Endometrial microvascular endothelial cells (primary cell): ENCODE results near the gene FBXO8. TPM values are rescaled to one million over a fixed set of nuclear protein-coding genes. Genes with fewer than 3 reads are reported as not detected.

Experiments
- in situ Hi-C: cut with HindIII; loops from 2 replicates; pipeline ENCODE4 v1.10.0; 2017; ENCODE audit warnings: low sequenced_read_pairs, low pct_unique_long_range_greater_than_20kb; ENCODE audit errors: inconsistent ontology term
- total RNA-seq: library from RNA; depleted of rRNA; stranded (reverse); fragments of >200 nt; gene quantifications from one replicate; pipeline ENCODE4 v1.2.3, GENCODE V29; 2015; ENCODE audit errors: inconsistent ontology term

The FBXO8 gene
- total RNA-seq, 1 donor from 2014 or later, result 15.1 TPM

GRCh38 chr4:174215057-174215456 is 68.4 kb downstream of the FBXO8 start:
- in situ Hi-C loops, result no loop called here

DNA sequence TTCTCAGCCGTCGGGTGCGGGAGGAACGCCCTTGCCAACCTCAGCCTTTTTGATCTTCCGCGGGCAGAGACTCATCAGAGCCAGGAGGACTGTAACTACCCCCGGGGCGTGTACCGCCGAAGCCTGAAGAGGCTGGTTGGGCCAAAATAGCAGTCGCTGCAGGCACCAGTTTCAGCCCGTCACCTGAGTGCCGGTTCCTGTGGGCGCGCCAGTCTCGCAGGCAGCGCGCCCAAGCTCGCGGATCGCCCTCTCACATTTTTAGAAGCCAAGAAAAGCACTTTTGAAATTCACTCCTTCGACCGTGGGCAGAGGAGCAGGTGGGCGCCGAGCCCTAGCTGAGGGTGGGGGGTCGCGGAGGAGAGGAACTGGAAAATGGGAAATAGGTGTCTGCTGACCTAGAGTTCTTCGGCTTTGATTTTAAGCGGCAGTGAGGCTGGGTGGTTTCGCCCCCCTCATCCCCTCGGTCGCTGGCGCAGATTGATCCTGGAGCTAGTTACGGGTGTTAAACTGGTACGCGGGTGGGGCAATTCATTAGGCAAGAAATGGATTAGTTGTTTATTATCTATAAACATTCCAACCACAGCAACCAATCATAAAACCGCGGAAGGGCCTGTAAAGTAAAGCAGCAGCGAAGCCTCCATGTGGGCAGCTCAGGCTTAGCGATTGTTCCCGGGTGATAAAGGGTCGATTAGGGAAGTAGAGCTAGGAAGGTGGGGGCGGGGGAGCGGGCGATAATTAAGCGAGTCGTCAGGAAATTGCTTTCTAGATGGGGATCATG is 69.2 kb downstream of the FBXO8 start:
- in situ Hi-C loops, result no loop called here

DNA sequence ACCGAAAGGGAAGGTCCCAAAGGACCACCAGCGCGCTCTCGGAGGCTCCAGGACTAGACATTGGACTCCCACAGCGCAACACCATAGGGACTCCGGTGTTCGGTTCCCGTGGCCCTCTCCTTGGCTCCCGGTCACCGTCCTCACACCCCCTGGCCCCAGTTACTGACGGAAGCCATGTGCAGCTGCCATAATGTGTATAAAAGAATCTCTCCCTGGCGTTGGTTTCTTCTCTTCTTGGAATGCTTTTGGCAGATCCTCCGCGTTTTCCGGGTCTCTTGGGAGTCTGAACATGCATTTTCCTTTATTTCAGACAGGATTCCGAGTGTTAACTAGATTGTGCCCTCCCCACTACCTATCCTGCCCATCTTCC is 69.8 kb downstream of the FBXO8 start:
- in situ Hi-C loops, result no loop called here

- in situ Hi-C loops, result no loop called here
These were observed 71.4 kb downstream of the FBXO8 start for GRCh38 chr4:174212061-174212460.

DNA sequence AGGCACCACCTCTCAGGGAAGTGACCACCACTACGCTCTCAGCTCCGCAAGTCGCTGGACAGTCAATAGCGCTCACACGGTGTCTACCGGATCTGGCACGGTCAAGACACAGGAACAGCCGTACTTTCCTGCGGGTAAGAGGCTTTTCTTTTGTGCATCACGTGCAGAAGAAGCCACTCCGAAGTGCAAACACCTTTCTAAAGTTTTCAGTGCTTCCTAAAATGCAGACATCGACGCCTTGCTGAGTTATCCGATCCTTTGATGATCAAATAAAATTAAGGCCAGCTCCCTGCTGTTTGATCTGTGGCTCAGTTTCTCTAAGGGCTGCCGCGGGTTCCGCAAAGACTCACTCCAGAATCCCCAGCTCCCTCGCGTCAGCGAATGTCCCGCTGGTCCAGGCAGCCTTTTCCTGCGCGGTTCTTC is 71.8 kb downstream of the FBXO8 start:
- in situ Hi-C loops, result no loop called here

DNA sequence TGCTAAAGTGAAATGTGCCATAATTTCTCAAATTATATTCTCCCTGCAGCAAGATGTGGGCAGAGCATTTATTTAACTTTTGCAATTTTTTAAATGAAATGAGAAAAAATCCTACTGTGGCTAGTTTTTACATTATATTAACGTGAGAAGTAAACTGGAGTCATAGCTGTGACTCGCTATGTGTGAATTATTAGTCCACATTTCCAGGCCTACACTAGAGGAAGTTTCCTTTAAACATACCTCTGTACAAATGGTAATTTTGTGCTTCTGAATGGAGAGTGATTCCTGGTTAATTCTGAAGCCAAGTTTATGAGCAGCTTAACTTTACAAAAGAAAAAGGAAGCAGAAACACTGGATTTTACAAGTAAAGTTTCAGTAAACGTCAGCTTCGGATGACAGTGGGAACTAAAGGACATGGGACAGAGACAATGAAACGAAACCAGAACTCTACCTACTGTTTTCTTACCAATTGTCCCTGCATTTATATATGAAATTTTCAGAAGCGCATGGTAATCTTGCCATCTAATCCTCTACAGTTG is 72.4 kb downstream of the FBXO8 start:
- in situ Hi-C loops, result no loop called here

- in situ Hi-C loops, result no loop called here
These were observed 73.1 kb downstream of the FBXO8 start for GRCh38 chr4:174210354-174210753.

GRCh38 chr4:174209341-174209740 is 74.1 kb downstream of the FBXO8 start:
- in situ Hi-C loops, result no loop called here

DNA sequence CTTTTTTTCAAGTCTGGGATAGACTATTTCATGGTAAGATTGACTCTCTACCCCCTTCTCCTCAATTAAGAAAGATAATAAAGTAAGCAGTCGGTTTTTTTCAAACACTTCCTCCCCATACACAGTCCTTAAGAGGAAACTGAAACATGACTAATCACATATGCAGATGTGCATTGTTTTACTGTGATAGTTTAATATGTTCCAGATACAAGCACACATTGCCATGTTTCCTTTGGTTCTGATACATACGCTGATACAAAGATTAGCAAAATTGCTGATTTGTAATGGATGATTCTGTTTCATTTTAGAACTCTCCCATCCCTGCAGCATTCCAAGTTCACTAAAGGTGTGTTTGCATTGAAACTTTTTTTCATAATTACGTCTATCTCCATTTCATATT is 76.1 kb downstream of the FBXO8 start:
- in situ Hi-C loops, result no loop called here

DNA sequence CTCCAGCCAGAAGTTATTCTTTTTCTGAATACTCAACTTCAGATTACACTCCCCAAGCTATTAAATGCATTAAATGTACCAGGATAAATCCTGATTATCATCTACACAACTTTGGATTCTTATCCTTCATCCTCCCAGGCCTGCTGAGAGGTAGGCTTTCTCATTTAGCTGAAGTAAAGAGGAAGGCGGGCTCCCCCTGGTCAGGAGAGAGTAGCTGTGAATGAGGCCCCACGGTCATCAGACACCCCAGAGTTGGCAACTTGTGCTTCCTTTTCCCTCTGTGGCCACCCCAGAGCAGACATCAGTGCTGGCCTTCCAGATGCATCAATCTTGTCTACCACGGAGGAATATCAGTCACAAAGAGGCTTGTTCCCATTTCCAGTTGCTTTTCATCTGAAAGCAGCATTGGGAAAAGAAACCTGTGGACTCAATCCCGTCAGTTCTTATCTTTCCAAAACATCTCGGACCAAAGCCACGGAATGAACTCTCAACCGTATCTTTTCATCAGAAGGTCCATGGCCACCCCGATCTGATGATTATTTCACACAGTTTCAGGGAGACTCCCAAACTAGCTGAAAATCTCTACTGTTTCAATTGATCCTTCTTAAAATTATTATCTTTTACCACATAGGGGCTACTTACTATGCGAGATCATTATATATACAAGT is 79.2 kb downstream of the FBXO8 start:
- in situ Hi-C loops, result no loop called here

DNA sequence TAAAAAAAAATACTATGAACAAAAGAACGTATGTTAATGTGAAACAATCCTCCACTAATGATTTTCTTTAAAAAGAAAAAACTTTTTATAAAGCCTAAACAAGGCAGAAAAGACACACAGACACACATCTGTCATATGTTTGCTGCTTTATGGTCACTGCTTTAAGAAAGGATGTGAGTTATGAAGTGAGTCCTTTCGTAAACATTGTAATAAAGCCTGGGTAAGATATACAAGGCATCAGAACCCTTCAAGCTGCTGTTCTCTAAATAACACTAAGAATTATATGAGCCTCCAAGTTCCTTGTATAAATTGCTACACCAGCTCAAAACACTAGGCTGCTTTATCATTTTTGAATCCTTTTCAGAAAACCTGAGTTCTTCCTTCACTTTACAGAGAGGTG is 81.6 kb downstream of the FBXO8 start:
- in situ Hi-C loops, result no loop called here

DNA sequence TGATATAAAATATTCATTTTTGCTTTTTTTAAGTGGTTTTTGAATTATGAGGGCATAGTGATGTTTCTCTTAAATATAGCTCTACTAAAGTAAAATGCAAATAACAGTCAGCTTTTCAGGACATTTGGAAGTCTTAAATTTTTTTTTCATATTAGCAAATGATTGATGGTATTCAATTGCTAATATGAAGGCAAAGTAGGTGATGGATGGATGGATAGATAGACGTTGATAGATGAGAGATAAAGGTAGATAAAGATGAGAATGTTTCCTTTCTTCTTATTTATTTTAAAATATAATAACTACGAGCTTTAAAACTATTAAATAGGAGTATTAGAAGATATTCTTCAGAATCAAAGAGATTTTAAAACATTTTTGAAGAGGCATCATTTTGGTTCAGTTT is 83.7 kb downstream of the FBXO8 start:
- in situ Hi-C loops, result no loop called here

GRCh38 chr4:174198828-174199227 is 84.6 kb downstream of the FBXO8 start:
- in situ Hi-C loops, result no loop called here

DNA sequence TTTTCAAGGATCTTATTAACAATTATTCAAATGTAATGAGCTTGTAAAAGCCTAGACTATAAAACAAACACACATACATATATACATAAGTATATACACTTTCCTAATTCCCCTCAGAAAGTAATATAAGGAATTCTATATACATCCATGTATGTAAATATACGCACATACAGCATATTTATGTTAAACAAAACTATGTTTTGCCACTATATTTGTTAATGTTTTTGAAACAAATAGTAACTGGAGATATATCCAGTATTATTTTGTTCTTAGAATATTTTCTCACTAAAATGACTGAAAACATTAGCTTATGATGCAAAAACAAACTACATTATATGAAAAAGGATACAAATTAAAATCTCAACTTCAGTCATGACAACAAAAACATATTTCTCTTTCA is 85.1 kb downstream of the FBXO8 start:
- in situ Hi-C loops, result no loop called here

GRCh38 chr4:174193438-174194374 is 89.8 kb downstream of the FBXO8 start:
- in situ Hi-C loops, result no loop called here

GRCh38 chr4:174192943-174193342 is 90.5 kb downstream of the FBXO8 start:
- in situ Hi-C loops, result no loop called here

GRCh38 chr4:174190832-174191500 is 92.5 kb downstream of the FBXO8 start:
- in situ Hi-C loops, result no loop called here

DNA sequence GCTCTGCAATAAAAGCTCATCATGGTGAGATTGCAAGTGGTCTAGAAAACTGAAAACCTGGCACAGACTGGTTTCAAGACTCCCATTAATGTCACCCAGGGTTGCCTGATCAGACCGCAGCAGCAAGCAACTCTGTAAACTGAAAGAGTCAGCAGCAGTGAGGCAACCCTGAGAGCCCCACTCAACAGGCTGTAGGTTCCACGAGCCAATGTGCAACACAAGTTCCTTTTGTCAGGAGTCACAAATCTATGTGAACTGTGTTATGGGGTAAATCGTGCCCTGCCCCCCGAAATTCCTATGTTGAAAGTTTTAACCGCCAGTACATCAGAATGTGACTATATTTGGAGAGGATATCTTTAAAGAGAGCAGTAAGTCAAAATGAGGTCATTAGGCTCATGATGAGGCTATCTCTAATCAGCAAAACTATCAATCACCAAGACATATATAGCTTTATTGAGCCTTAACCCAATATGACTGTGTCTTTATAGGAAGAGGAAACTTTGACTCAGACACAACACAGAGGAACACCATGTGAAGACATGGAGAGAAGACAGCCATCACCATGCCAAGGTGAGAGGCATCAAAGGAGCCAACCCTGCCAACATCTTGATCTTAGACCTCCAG is 94.0 kb downstream of the FBXO8 start:
- in situ Hi-C loops, result no loop called here
